Measurements from ENCODE around the gene DHDDS.

DHDDS gene

GRCh38 chr1:26438041-26438440 is 5.9 kb downstream of the DHDDS start:
- no peak for TF ChIP-seq CTCF (IDR thresholded peaks at IDR 0.05; ENCODE audit: low read depth, low read length)
- DNase-seq (ENCODE audit: low read depth in 2 of 2), result no peak
- no peak overlapping the region for H3K4me3 ChIP-seq (replicated peaks in 1 of 2; ENCODE audit: low read depth in 2 of 2, low read length in 2 of 2)

DNA sequence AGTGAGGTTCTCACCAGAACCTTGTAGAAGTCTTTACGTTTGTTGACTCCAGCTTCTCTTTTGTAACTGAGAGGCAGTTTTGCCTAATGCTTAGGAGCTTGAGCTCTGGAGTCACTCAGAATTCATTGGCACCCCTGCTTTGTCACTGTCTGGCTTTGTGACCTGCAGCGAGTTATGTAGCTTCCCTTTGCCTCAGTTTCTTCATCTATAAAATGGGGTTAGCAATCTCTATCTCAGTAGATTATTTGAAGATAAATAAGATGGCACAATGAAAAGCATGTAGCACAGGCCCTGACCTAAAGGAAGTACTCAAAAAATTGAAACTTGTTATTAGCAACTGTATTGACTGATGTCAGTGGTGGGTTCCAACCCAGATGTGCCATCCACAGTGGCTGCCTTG is 8.1 kb downstream of the DHDDS start:
- H3K4me3 ChIP-seq (replicated peaks in 1 of 2; ENCODE audit: low read depth in 2 of 2, low read length in 2 of 2), result no peak overlapping the region
- DNase-seq (ENCODE audit: low read depth in 2 of 2), result no peak
- TF ChIP-seq CTCF (IDR thresholded peaks at IDR 0.05; ENCODE audit: low read depth, low read length), result no peak

DNA sequence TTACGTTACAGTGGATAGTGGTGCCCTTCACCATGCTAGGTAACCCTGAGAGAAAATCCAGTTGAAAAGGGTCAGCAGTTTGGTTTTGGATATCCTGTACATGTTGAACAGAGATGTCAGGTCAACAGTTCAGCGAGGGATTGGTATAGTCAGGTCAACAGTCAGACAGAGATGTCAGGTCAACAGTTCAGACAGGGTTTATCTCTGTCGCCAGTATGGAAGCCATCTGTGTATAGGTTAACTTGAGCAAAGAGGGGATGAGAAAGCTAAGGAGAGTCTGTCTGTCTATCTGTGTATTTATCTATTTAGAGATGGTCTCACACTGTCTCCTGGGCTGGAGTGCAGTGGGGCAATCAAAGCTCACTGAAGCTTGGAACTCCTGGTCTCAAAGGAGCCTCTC is 17.7 kb downstream of the DHDDS start:
- DNase-seq (ENCODE audit: low read depth in 2 of 2), result no peak
- TF ChIP-seq CTCF (IDR thresholded peaks at IDR 0.05; ENCODE audit: low read depth, low read length), result no peak
- H3K4me3 ChIP-seq (replicated peaks in 1 of 2; ENCODE audit: low read depth in 2 of 2, low read length in 2 of 2), result no peak overlapping the region

DNA sequence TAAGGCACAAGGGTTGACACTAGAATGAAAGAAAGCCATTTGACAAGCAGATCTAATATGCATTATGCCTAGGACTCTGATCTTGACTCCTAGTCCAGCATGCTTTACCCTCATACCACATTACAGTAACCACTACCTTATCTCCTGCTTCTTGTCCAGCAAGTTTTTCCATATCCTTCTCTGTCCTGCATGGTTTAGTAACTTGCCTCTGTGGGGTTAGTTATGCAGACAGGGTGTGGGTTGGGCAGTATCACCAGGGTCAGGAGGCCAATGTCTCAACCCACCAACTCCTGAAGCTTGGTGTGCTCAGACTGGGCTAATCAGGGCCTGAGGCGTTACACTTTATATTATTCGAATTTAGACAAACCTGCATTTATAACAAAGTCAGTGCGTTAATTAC is 18.8 kb downstream of the DHDDS start:
- no peak overlapping the region for H3K4me3 ChIP-seq (replicated peaks in 1 of 2; ENCODE audit: low read depth in 2 of 2, low read length in 2 of 2)
- TF ChIP-seq CTCF (IDR thresholded peaks at IDR 0.05; ENCODE audit: low read depth, low read length), result no peak
- no peak for DNase-seq (ENCODE audit: low read depth in 2 of 2)

GRCh38 chr1:26452459-26453183 is 20.5 kb downstream of the DHDDS start:
- no peak for TF ChIP-seq CTCF (IDR thresholded peaks at IDR 0.05; ENCODE audit: low read depth, low read length)
- H3K4me3 ChIP-seq (replicated peaks in 1 of 2; ENCODE audit: low read depth in 2 of 2, low read length in 2 of 2), result no peak overlapping the region
- DNase-seq (ENCODE audit: low read depth in 2 of 2), result no peak

- H3K4me3 ChIP-seq (replicated peaks in 1 of 2; ENCODE audit: low read depth in 2 of 2, low read length in 2 of 2), result no peak overlapping the region
- TF ChIP-seq CTCF (IDR thresholded peaks at IDR 0.05; ENCODE audit: low read depth, low read length), result no peak
- DNase-seq (ENCODE audit: low read depth in 2 of 2), result no peak
These were observed 27.0 kb downstream of the DHDDS start for GRCh38 chr1:26459148-26459547.

GRCh38 chr1:26459573-26460031 is 27.5 kb downstream of the DHDDS start:
- TF ChIP-seq CTCF (IDR thresholded peaks at IDR 0.05; ENCODE audit: low read depth, low read length), result no peak
- H3K4me3 ChIP-seq (replicated peaks in 1 of 2; ENCODE audit: low read depth in 2 of 2, low read length in 2 of 2), result no peak overlapping the region
- no peak for DNase-seq (ENCODE audit: low read depth in 2 of 2)
